Peyer's patch (tissue), 4 donors: ENCODE results near the gene LYSMD4.

Source experiments
- POLR2A ChIP-seq, 2 donors: fragments of 450-650 bp; IDR thresholded peaks; one replicate each; pipeline ENCODE4 v1.5.1; 2017; ENCODE audit warnings: antibody characterized with exemption in 2 of 2, mild to moderate bottlenecking in 2 of 2, moderate library complexity in 2 of 2
- TF ChIP-seq, protein P1 (sequence below), 6 experiments: fragments of 450-650 bp in 4 of 6; fragments of 200-600 bp in 2 of 6; sonication (generic) in 1 of 6; IDR thresholded peaks; one replicate each; pipeline ENCODE4 v1.5.1; 2017 to 2019; ENCODE audit warnings: antibody characterized with exemption in 6 of 6, mild to moderate bottlenecking in 3 of 6, moderate library complexity in 1 of 6

DNA sequence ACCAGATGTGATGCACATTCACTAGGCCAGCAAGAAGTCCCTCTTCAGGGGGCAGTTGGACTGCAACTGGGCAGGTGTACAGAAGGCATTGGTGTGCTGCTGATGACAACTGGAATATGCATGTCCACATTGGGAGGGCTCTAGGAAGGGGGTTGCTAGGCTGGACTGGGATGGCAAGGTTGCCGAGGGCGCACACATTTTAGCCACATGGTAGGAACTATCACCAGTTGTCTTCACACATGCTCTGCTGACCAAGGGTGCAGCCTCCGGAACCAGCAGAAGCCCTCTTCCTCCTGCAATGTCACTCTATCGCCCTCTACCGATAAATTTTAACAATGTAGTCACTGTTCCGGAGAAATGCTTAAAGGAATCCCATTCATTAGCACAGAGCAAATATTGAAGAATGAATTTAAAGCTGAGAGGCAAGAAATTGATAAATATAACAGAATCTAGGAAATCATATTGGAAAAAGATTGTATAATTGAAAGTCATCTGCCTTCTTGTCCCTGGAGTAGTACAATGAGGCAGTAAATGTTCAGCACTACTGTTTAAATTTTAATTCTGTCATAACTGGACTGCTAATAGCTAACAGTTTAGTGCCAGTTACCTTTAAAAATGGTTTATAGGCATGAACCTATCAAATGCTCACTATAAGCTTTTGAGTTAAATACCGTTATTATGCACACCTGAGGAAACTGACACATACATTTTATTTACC, 22.6 kb upstream of the LYSMD4 start:
- TF ChIP-seq, protein P1, sequence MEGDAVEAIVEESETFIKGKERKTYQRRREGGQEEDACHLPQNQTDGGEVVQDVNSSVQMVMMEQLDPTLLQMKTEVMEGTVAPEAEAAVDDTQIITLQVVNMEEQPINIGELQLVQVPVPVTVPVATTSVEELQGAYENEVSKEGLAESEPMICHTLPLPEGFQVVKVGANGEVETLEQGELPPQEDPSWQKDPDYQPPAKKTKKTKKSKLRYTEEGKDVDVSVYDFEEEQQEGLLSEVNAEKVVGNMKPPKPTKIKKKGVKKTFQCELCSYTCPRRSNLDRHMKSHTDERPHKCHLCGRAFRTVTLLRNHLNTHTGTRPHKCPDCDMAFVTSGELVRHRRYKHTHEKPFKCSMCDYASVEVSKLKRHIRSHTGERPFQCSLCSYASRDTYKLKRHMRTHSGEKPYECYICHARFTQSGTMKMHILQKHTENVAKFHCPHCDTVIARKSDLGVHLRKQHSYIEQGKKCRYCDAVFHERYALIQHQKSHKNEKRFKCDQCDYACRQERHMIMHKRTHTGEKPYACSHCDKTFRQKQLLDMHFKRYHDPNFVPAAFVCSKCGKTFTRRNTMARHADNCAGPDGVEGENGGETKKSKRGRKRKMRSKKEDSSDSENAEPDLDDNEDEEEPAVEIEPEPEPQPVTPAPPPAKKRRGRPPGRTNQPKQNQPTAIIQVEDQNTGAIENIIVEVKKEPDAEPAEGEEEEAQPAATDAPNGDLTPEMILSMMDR (IDR thresholded peaks at IDR 0.05), result peak; percentile 44 to 84 (median 80)
- no peak for TF ChIP-seq POLR2A (IDR thresholded peaks at IDR 0.05)
